ENCODE results near the gene C3orf70.

- TF ChIP-seq, protein P1, sequence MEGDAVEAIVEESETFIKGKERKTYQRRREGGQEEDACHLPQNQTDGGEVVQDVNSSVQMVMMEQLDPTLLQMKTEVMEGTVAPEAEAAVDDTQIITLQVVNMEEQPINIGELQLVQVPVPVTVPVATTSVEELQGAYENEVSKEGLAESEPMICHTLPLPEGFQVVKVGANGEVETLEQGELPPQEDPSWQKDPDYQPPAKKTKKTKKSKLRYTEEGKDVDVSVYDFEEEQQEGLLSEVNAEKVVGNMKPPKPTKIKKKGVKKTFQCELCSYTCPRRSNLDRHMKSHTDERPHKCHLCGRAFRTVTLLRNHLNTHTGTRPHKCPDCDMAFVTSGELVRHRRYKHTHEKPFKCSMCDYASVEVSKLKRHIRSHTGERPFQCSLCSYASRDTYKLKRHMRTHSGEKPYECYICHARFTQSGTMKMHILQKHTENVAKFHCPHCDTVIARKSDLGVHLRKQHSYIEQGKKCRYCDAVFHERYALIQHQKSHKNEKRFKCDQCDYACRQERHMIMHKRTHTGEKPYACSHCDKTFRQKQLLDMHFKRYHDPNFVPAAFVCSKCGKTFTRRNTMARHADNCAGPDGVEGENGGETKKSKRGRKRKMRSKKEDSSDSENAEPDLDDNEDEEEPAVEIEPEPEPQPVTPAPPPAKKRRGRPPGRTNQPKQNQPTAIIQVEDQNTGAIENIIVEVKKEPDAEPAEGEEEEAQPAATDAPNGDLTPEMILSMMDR (IDR thresholded peaks at IDR 0.05), result no peak
- no peak for TF ChIP-seq POLR2A (IDR thresholded peaks at IDR 0.05)
Measured at GRCh38 chr3:185131602-185132256, 21.1 kb downstream of the C3orf70 start.
